Progenitor cell of endocrine pancreas (in vitro differentiated cells): ENCODE results near the gene MCAT. TPM values are rescaled to one million over a fixed set of nuclear protein-coding genes. Genes with fewer than 3 reads are reported as not detected.

Experiments used
- DNase-seq: peaks from one replicate; pipeline ENCODE4 v3.0.0; 2021; ENCODE audit warnings: low spot score; ENCODE audit not compliant: unreplicated experiment
- H3K27ac Mint-ChIP-seq: 2 replicates; pipeline ENCODE4 v1.8.0; 2021; ENCODE audit warnings: mild to moderate bottlenecking, moderate library complexity, mixed read lengths
- H3K27me3 Mint-ChIP-seq: 2 replicates; pipeline ENCODE4 v1.8.0; 2021; ENCODE audit warnings: mixed read lengths
- H3K36me3 Mint-ChIP-seq: 2 replicates; pipeline ENCODE4 v1.8.0; 2022; ENCODE audit warnings: mixed read lengths; ENCODE audit not compliant: insufficient read depth
- H3K4me1 Mint-ChIP-seq: 2 replicates; pipeline ENCODE4 v1.8.0; 2021; ENCODE audit warnings: low read depth, mixed read lengths
- H3K4me3 Mint-ChIP-seq: 2 replicates; pipeline ENCODE4 v1.8.0; 2021; ENCODE audit warnings: low read depth, mild to moderate bottlenecking, moderate library complexity, mixed read lengths
- H3K9me3 Mint-ChIP-seq: 2 replicates; pipeline ENCODE4 v1.8.0; 2021; ENCODE audit warnings: low read depth, mixed read lengths
- CTCF ChIP-seq: fragments of 200-600 bp; sonication (generic); IDR thresholded peaks from one replicate; pipeline ENCODE4 v1.5.0; 2021; ENCODE audit warnings: antibody characterized with exemption, mild to moderate bottlenecking; ENCODE audit not compliant: unreplicated experiment
- total RNA-seq: library from RNA; stranded (reverse); gene quantifications from 2 replicates; pipeline ENCODE4 v1.2.1, GENCODE V29; 2021

The MCAT gene
- total RNA-seq, 1 donor from 2014 or later, result 20.4 TPM

GRCh38 chr22:43181321-43182076 lies 38.3 kb upstream of the MCAT start:
- Mint-ChIP-seq H3K27ac (peak overlapping the region; percentile 60), H3K4me1 (no peaks in the 10 kb centered on the region), H3K36me3 (peaks cover 3% of the 10 kb centered on the region), H3K27me3 (no peaks in the 10 kb centered on the region), H3K9me3 (no peaks in the 10 kb centered on the region), H3K4me3 (no peak overlapping the region)
- no peak for TF ChIP-seq CTCF
- no peak for DNase-seq

GRCh38 chr22:43180670-43181069 lies 37.5 kb upstream of the MCAT start:
- no peak overlapping the region for H3K4me3 Mint-ChIP-seq
- no peak overlapping the region for H3K27ac Mint-ChIP-seq
- H3K9me3 Mint-ChIP-seq, result no peaks in the 10 kb centered on the region
- no peaks in the 10 kb centered on the region for H3K27me3 Mint-ChIP-seq
- H3K36me3 Mint-ChIP-seq, result peaks cover 3% of the 10 kb centered on the region
- H3K4me1 Mint-ChIP-seq, result no peaks in the 10 kb centered on the region
- TF ChIP-seq CTCF, result no peak
- DNase-seq, result no peak

- TF ChIP-seq CTCF, result no peak
- Mint-ChIP-seq H3K27ac (no peak overlapping the region), H3K4me3 (no peak overlapping the region), H3K4me1 (no peaks in the 10 kb centered on the region), H3K36me3 (peaks cover 3% of the 10 kb centered on the region), H3K27me3 (no peaks in the 10 kb centered on the region), H3K9me3 (no peaks in the 10 kb centered on the region)
- DNase-seq, result no peak
These were observed 36.7 kb upstream of the MCAT start for GRCh38 chr22:43179911-43180195.

- no peak for TF ChIP-seq CTCF
- no peaks in the 10 kb centered on the region for H3K4me1 Mint-ChIP-seq
- no peaks in the 10 kb centered on the region for H3K9me3 Mint-ChIP-seq
- H3K36me3 Mint-ChIP-seq, result peaks cover 3% of the 10 kb centered on the region
- no peak for DNase-seq
- no peak overlapping the region for H3K27ac Mint-ChIP-seq
- no peak overlapping the region for H3K4me3 Mint-ChIP-seq
- H3K27me3 Mint-ChIP-seq, result no peaks in the 10 kb centered on the region
These were observed 36.1 kb upstream of the MCAT start for GRCh38 chr22:43179146-43179910.

GRCh38 chr22:43177479-43177878 lies 34.3 kb upstream of the MCAT start:
- no peaks in the 10 kb centered on the region for H3K27me3 Mint-ChIP-seq
- no peak for TF ChIP-seq CTCF
- DNase-seq, result no peak
- peaks cover 5% of the 10 kb centered on the region for H3K36me3 Mint-ChIP-seq
- H3K27ac Mint-ChIP-seq, result no peak overlapping the region
- H3K4me1 Mint-ChIP-seq, result no peaks in the 10 kb centered on the region
- H3K9me3 Mint-ChIP-seq, result no peaks in the 10 kb centered on the region
- H3K4me3 Mint-ChIP-seq, result no peak overlapping the region
